Fibroblast of upper back skin (primary cell): Measurements from ENCODE around the gene PIK3CD.
"Not testable (repeated sequence)": the region's sequence is repeated elsewhere in the genome, so short reads cannot be mapped to it uniquely, and the experiment has no call there.

Experiments
- DNase-seq: peaks from one replicate; pipeline ENCODE4 v3.0.0-alpha.2; 2013

The PIK3CD gene

GRCh38 chr1:9624081-9624480, 27.4 kb upstream of the PIK3CD start:
- no peak for DNase-seq

- not testable (repeated sequence) for DNase-seq
Measured at GRCh38 chr1:9625030-9625429, 26.5 kb upstream of the PIK3CD start.

GRCh38 chr1:9626201-9626608, 25.3 kb upstream of the PIK3CD start:
- no peak for DNase-seq

- DNase-seq = no peak
Measured at GRCh38 chr1:9628541-9629444, 22.7 kb upstream of the PIK3CD start.

- no peak for DNase-seq
Measured at GRCh38 chr1:9629445-9630201, 21.9 kb upstream of the PIK3CD start.

GRCh38 chr1:9630331-9631111, 21.0 kb upstream of the PIK3CD start:
- DNase-seq = no peak

GRCh38 chr1:9631613-9632012, 19.9 kb upstream of the PIK3CD start:
- no peak for DNase-seq

GRCh38 chr1:9633493-9633892, 18.0 kb upstream of the PIK3CD start:
- DNase-seq = no peak

GRCh38 chr1:9634582-9634981, 16.9 kb upstream of the PIK3CD start:
- DNase-seq = no peak

- no peak for DNase-seq
Measured at GRCh38 chr1:9639227-9639626, 12.3 kb upstream of the PIK3CD start.

GRCh38 chr1:9643351-9644256, 7.9 kb upstream of the PIK3CD start:
- DNase-seq = no peak

GRCh38 chr1:9646037-9646436, 5.5 kb upstream of the PIK3CD start:
- DNase-seq = no peak

- no peak for DNase-seq
Measured at GRCh38 chr1:9648171-9648570, 3.4 kb upstream of the PIK3CD start.

GRCh38 chr1:9649769-9650168, 1.8 kb upstream of the PIK3CD start:
- no peak for DNase-seq

GRCh38 chr1:9651220-9651564, 339 bp upstream of the PIK3CD start:
- DNase-seq = no peak

- no peak for DNase-seq
Measured at GRCh38 chr1:9652379-9653209, 1.1 kb downstream of the PIK3CD start.

GRCh38 chr1:9653210-9653490, 1.6 kb downstream of the PIK3CD start:
- no peak for DNase-seq

GRCh38 chr1:9653491-9654050, 2.0 kb downstream of the PIK3CD start:
- no peak for DNase-seq

- DNase-seq = no peak
Measured at GRCh38 chr1:9654051-9654833, 2.7 kb downstream of the PIK3CD start.
